ENCODE results near the gene FMNL2. TPM values are rescaled to one million over a fixed set of nuclear protein-coding genes. Genes with fewer than 3 reads are reported as not detected.
A peak's percentile ranks its signal among the peaks of the same experiment; 100 is the strongest.

Gene FMNL2
- total RNA-seq, 2 experiments from 2014 or later, result 2.2 TPM

DNA sequence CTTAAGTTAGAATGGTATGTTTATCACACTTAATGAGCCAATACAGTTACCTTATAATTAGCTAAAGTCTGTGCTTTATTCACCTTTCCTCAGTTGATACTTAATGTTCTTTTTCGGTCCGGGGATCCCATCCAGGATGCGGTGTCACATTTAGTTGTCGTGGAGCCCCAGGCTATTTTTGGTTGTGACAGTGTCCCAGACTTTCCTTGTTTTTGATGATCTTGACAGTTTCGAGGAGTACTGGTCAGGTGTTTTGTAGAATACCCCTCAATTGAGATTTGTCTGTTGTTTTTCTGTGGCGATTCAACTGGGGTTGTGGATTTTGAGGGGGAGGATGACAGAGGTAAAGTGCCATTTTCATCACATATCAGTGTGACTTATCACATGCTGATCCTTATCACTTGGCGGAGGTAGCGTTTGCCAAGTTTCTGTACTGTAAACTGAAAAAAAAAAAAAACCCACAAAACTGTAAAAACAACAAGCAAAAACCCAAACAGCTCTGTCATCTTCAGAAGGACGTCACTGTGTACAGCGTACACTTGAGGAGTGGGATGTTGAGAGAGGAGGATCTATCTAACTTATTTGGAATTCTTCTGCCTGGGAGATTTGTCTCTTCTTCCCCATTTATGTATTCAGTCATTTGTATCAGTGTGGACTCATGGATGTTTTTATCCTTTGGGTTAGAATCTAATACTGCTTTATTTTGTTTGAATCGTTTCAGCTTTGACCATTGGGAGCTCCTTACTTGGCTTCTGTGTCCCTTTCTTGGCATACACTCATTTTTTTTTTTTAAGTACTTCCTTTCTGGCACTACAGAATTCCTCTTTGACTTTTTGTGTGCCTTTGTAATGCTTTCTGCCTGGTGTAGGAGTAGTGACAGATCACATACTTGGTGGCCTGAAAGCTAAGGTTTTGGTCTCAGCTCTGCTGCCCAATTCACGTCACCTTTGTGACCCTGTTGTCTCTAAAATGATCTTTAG is 68.1 kb downstream of the FMNL2 start:
- H3K9me3 Mint-ChIP-seq, result no peaks in the 10 kb centered on the region
- no peak overlapping the region for H3K4me3 Mint-ChIP-seq
- H3K27me3 Mint-ChIP-seq, result peaks cover 20% of the 10 kb centered on the region
- CTCF ChIA-PET, result no interaction called here
- H3K36me3 Mint-ChIP-seq, result no peaks in the 10 kb centered on the region
- peaks cover 36% of the 10 kb centered on the region for H3K4me1 Mint-ChIP-seq (ENCODE audit: low read depth)
- intact Hi-C loops (cut with micrococcal nuclease), result loop anchor here (5.0 kb wide), 1 partner anchor 66 kb away; the partner anchor contains the start of gene FMNL2
- POLR2A ChIA-PET, result interaction anchor here (0.5 to 1.5 kb wide), 2 partner anchors 12 to 323 kb away, joined by 3 to 6 read pairs; no protein-coding TSS in a partner anchor
- DNase-seq, result no peak
- H3K27ac Mint-ChIP-seq, result peak overlapping the region; percentile 29

DNA sequence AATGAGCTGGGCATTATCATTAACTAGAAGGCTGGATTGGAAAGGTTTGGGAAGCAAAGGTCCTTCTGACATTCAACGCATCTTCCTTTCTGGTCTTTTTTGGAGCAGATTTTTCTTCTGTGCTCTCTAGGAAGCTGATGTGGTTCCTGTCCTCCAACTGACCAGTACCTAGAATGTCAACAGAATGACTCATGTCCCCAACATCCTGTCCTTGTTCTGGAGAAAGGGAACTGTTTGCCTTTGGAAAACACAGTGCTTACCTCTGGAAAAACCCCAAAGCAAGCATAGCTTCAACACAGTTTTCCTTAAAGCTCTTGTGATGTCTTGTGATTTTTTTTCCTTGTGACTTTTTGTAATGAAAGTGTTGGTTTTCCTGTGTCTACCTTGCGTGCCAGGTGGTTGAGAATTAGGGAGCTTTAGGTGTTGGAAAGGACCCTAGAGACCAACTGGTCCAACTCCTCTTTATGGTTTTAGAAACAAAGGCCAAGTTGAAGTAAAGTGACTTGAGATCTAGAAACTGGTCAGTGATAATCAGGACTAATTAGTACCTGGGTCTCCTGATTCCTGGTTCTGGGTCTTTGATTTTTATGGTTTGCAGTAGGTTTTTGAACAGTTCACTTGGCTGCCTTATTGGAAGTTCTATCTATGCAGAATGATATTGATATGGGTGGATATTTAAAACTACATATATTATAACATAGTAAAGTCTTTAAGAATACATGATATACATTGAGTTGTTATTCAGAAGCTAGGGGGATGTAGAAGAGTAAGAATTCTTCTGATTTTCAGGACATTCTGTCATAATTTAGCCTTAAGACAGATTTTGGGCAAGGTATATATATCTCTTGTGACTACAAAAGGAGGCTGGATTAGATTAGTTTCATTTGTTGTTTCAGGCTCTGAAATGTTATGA is 70.5 kb downstream of the FMNL2 start:
- Mint-ChIP-seq H3K4me3 (no peak overlapping the region), H3K9me3 (no peaks in the 10 kb centered on the region), H3K27me3 (peaks cover 24% of the 10 kb centered on the region), H3K36me3 (no peaks in the 10 kb centered on the region), H3K27ac (no peak overlapping the region), H3K4me1 (ENCODE audit: low read depth) (peaks cover 29% of the 10 kb centered on the region)
- DNase-seq, result no peak
- CTCF ChIA-PET, result interaction anchor here (1.1 kb wide), 1 partner anchor 231 kb away, joined by 3 read pairs; no protein-coding TSS in a partner anchor
- intact Hi-C loops (cut with micrococcal nuclease), result loop anchor here (1.0 kb wide), 1 partner anchor 10 kb away; no protein-coding TSS in a partner anchor
- POLR2A ChIA-PET, result interaction anchor here (0.9 kb wide), 1 partner anchor 10 kb away, joined by 3 read pairs; no protein-coding TSS in a partner anchor

DNA sequence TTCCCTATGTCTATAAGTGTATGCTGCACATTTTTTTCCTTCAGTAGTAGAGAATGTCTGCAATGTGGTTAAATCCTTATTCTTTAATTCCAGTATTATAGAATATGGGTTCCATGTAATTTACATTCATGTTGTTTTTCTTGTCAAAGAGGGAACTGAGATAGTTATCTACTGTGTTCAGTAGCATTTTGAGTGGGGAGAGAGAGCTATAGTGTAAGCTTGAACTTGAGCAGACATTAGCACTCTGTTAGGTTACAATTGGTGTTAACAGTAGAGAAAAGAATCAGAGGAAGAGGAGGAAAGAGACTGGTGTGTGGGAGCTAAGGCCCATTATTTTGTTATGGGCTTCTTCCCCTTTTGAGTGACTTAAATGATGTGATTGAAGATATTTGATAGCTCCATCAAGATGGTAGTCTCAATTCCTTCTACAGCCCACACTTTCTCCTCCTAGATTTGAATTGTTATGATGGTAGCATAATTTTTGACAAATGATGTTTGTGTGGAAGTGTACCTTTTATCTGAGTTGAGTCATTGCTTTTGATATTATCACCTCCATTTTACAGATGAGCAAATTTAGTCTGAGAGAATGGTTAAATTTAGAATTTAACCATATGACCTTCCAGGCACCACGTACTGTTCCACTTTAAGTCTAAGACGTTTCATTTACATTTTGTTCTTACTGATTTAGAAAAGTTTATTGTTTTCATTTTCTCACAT is 71.3 kb downstream of the FMNL2 start:
- H3K27me3 Mint-ChIP-seq, result peaks cover 24% of the 10 kb centered on the region
- no peaks in the 10 kb centered on the region for H3K9me3 Mint-ChIP-seq
- intact Hi-C loops (cut with micrococcal nuclease), result loop anchor here (1.0 kb wide), 1 partner anchor 9 kb away; no protein-coding TSS in a partner anchor
- peaks cover 29% of the 10 kb centered on the region for H3K4me1 Mint-ChIP-seq (ENCODE audit: low read depth)
- ChIA-PET CTCF (interaction anchor here (0.7 kb wide), 1 partner anchor 230 kb away, joined by 3 read pairs; no protein-coding TSS in a partner anchor), POLR2A (interaction anchor here (0.9 to 1.2 kb wide), 2 partner anchors 9 to 16 kb away, joined by 3 read pairs; no protein-coding TSS in a partner anchor)
- no peak for DNase-seq
- no peaks in the 10 kb centered on the region for H3K36me3 Mint-ChIP-seq
- H3K27ac Mint-ChIP-seq, result peak overlapping the region; percentile 0
- H3K4me3 Mint-ChIP-seq, result no peak overlapping the region

DNA sequence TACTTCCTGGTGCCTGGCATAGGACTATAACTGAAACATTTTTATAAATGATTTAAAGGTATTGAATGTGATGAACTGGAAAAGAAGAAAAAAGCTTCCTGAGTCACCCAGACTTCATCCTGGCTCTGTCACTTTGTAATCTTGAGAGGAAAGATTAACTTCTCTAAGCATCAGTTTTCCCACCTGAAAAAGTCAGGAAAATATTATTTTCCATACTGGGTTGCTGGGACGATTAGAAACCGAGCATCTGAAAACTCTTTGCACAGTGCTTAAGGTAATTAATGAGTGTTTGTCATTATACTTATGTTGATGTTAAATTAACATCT is 71.8 kb downstream of the FMNL2 start:
- H3K27ac Mint-ChIP-seq, result peak overlapping the region; percentile 63
- ChIA-PET POLR2A (interaction anchor here (1.2 kb wide), 1 partner anchor 15 kb away, joined by 3 read pairs; no protein-coding TSS in a partner anchor), CTCF (interaction anchor here (0.7 kb wide), 1 partner anchor 231 kb away, joined by 3 read pairs; no protein-coding TSS in a partner anchor)
- no peaks in the 10 kb centered on the region for H3K9me3 Mint-ChIP-seq
- no peaks in the 10 kb centered on the region for H3K36me3 Mint-ChIP-seq
- peaks cover 24% of the 10 kb centered on the region for H3K27me3 Mint-ChIP-seq
- no peak for DNase-seq
- peaks cover 29% of the 10 kb centered on the region for H3K4me1 Mint-ChIP-seq (ENCODE audit: low read depth)
- no peak overlapping the region for H3K4me3 Mint-ChIP-seq
- intact Hi-C loops (cut with micrococcal nuclease), result loop anchor here (1.0 kb wide), 1 partner anchor 9 kb away; no protein-coding TSS in a partner anchor

DNA sequence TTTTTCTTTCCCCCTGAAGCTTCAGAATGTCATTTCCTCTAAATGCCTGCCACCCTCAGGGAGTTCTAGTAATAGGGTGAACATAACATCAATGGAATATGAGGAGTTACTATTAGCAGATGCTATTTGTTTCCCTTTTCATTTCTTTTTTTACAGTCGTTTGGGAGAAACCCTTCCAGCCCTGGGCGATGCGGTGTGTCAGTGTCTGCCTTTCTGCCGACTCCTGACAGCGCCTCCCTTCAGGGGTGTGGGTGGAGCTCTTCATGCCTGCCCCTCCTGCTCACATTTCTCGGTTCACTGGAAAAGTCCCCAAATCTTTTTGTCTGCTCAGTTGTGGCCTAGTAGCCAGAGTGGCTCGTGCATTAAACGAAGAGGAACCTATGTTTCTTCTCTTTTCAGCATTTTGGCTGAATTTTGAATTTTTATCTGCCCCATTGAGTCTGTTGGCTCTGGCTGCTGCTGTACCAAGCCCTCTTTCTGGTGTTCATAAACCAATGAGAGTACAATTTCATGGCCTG is 72.3 kb downstream of the FMNL2 start:
- H3K9me3 Mint-ChIP-seq, result no peaks in the 10 kb centered on the region
- ChIA-PET POLR2A (interaction anchor here (1.2 kb wide), 1 partner anchor 15 kb away, joined by 3 read pairs; no protein-coding TSS in a partner anchor), CTCF (interaction anchor here (0.6 kb wide), 1 partner anchor 217 kb away, joined by 3 read pairs; no protein-coding TSS in a partner anchor)
- H3K36me3 Mint-ChIP-seq, result no peaks in the 10 kb centered on the region
- H3K27ac Mint-ChIP-seq, result peak overlapping the region; percentile 63
- H3K4me1 Mint-ChIP-seq (ENCODE audit: low read depth), result peaks cover 29% of the 10 kb centered on the region
- H3K27me3 Mint-ChIP-seq, result peaks cover 24% of the 10 kb centered on the region
- peak; percentile 47 for DNase-seq
- peak overlapping the region; percentile 21 for H3K4me3 Mint-ChIP-seq
- intact Hi-C loops (cut with micrococcal nuclease), result no loop called here

DNA sequence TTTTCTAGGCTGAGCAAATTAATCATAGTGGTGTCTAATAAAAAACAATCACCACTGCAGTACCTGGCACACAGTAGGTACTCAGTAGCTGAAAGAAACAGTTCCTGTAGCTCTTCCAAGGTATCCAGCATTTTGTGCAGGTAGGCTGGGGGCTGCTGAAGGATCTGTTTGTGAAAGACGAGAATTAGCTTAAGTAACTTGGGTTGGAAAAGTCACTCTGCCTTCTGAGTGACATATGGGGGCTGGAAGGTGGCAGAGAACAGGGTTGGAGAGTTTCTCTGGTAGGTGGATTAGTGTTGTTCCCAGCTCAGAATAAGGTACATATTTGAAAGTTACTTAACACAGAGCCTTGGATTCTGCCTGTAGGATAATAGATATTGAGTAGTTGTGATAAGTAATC is 72.8 kb downstream of the FMNL2 start:
- no peak overlapping the region for H3K4me3 Mint-ChIP-seq
- H3K27ac Mint-ChIP-seq, result peak overlapping the region; percentile 63
- ChIA-PET POLR2A (interaction anchor here (1.2 kb wide), 1 partner anchor 14 kb away, joined by 3 read pairs; no protein-coding TSS in a partner anchor), CTCF (interaction anchor here (0.6 kb wide), 1 partner anchor 217 kb away, joined by 3 read pairs; no protein-coding TSS in a partner anchor)
- no peak for DNase-seq
- no peaks in the 10 kb centered on the region for H3K36me3 Mint-ChIP-seq
- H3K9me3 Mint-ChIP-seq, result no peaks in the 10 kb centered on the region
- H3K4me1 Mint-ChIP-seq (ENCODE audit: low read depth), result peaks cover 25% of the 10 kb centered on the region
- intact Hi-C loops (cut with micrococcal nuclease), result no loop called here
- H3K27me3 Mint-ChIP-seq, result peaks cover 23% of the 10 kb centered on the region

DNA sequence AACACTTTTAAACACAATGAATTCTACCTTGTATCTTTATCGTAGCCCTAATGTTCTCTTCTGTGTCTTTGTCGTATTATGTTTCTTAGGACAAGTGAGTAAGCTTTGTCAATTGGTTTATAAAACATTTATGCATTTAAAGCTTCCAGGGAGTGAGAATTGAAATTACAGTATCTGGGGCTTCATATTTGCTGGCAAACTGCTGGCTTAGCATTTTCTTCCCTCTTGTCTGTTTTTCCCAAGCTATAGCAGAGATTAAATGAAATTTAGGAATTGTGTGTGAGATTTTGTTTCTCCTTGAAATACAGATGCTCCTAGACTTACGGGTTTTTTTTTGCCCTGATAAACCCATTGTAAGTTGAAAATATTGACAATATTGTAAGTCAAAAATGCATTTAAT is 73.3 kb downstream of the FMNL2 start:
- Mint-ChIP-seq H3K4me3 (no peak overlapping the region), H3K9me3 (no peaks in the 10 kb centered on the region), H3K36me3 (no peaks in the 10 kb centered on the region), H3K27me3 (peaks cover 19% of the 10 kb centered on the region), H3K27ac (no peak overlapping the region), H3K4me1 (ENCODE audit: low read depth) (peaks cover 21% of the 10 kb centered on the region)
- intact Hi-C loops (cut with micrococcal nuclease), result no loop called here
- ChIA-PET CTCF (no interaction called here), POLR2A (no interaction called here)
- DNase-seq, result no peak

DNA sequence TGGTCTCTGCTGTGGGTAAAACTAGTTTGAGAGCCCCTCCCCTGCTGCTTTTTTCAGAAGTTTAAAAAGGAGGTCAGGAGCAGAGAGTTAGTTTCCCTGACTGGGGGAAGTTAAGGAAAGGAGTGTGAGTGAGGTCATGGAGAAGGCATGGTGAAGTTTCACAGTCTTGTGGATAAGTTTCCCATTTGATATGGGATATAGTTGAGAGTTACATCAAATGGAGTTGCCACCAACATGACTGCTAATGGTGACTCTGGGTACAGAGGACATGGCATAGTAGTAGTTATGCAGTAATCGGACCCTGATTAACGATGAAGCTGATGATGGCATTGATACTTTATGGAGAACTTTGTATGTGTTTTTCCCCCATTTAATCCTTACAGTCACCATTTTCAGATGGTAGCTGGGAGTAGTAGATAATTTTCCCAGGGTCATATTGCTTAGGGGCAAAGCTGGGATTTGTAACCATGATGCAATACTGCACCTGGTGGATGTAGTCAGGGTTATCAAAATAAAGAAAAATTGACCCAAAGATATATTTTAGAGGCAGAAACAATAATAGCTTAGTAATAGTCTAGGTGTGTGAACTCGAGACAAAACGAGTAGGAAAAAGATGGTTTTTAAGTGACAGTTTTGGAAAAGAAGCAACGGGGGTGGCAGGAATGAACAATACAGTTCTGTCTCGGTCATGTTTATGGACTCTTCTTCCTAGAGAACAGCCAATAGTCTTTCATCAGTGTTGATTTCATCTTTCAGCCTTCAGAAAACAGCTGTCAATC is 74.6 kb downstream of the FMNL2 start:
- no peak overlapping the region for H3K27ac Mint-ChIP-seq
- POLR2A ChIA-PET, result no interaction called here
- DNase-seq, result no peak
- no peak overlapping the region for H3K4me3 Mint-ChIP-seq
- no peaks in the 10 kb centered on the region for H3K9me3 Mint-ChIP-seq
- intact Hi-C loops (cut with micrococcal nuclease), result no loop called here
- CTCF ChIA-PET, result no interaction called here
- H3K27me3 Mint-ChIP-seq, result peaks cover 20% of the 10 kb centered on the region
- H3K4me1 Mint-ChIP-seq (ENCODE audit: low read depth), result peaks cover 19% of the 10 kb centered on the region
- no peaks in the 10 kb centered on the region for H3K36me3 Mint-ChIP-seq

DNA sequence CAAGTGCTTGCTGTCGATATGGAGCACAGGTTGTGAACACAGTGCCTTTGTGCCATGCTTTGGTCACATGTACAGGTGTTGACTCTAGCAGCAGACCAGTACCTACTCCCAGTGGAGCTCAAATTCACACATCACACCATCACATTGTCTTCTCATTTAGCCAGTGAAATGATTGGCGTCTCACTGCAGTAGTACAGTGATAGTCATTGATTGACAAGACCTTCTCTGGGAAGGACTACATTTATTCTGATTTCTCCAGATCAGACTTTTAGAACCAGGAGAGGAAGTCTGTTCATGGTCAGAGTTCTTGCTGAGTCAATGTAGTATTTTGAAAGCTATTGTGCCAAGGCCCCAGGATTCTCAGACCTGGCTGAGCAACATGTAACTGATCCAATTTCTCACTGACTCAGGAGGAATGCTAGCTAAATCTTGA is 75.2 kb downstream of the FMNL2 start:
- ChIA-PET POLR2A (no interaction called here), CTCF (no interaction called here)
- peaks cover 25% of the 10 kb centered on the region for H3K4me1 Mint-ChIP-seq (ENCODE audit: low read depth)

DNA sequence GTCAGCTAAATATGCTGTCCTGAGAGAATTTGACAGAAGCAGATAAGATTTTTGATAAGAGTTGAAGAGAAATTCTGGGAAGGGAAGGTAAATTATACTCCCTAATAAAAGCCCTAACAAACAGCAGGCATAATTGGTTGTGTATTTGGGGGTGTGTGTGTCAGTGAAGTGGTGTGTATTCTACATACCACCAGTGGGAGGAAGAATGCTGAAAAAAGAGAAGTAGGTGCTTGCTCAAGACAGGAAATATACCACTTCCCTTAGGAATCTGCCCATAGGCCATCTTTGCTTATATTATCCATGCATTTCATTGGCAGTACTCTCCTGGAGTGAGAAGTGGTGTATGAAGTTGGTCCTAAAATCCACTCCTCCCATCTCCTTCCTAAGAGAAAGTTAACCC is 76.2 kb downstream of the FMNL2 start:
- H3K27ac Mint-ChIP-seq, result no peak overlapping the region
- no peak overlapping the region for H3K4me3 Mint-ChIP-seq
- ChIA-PET CTCF (no interaction called here), POLR2A (no interaction called here)
- intact Hi-C loops (cut with micrococcal nuclease), result no loop called here
- H3K27me3 Mint-ChIP-seq, result peaks cover 23% of the 10 kb centered on the region
- no peaks in the 10 kb centered on the region for H3K9me3 Mint-ChIP-seq
- DNase-seq, result no peak
- peaks cover 30% of the 10 kb centered on the region for H3K4me1 Mint-ChIP-seq (ENCODE audit: low read depth)
- H3K36me3 Mint-ChIP-seq, result no peaks in the 10 kb centered on the region

More for the DNA sequence above, 75.2 kb downstream of the FMNL2 start:
- DNase-seq, result no peak
- H3K4me3 Mint-ChIP-seq, result no peak overlapping the region
- no peaks in the 10 kb centered on the region for H3K36me3 Mint-ChIP-seq
- H3K27ac Mint-ChIP-seq, result no peak overlapping the region
- peaks cover 20% of the 10 kb centered on the region for H3K27me3 Mint-ChIP-seq
- H3K9me3 Mint-ChIP-seq, result no peaks in the 10 kb centered on the region
- intact Hi-C loops (cut with micrococcal nuclease), result no loop called here

Measured in activated CD4-positive, alpha-beta memory T cell treated with anti-CD3 and anti-CD28 coated beads for 36 hours (primary cell).